ENCODE data around the gene CCNYL1.
"Not testable (repeated sequence)": the region's sequence is repeated elsewhere in the genome, so short reads cannot be mapped to it uniquely, and the experiment has no call there.

CCNYL1 gene

GRCh38 chr2:207704078-207704477, 7.4 kb upstream of the CCNYL1 start:
- Histone ChIP-seq H3K9ac (ENCODE audit: low read depth, low read length) (no peak overlapping the region), H3K27me3 (ENCODE audit: control insufficient read depth, insufficient read depth, low read length) (peaks cover 11% of the 10 kb centered on the region), H3K36me3 (ENCODE audit: insufficient read depth, low read length) (no peaks in the 10 kb centered on the region), H3K9me3 (replicated peaks; ENCODE audit: low read length) (no peaks in the 10 kb centered on the region), H3K4me3 (ENCODE audit: low read length) (no peak overlapping the region), H3K4me1 (ENCODE audit: control insufficient read depth, insufficient read depth, low read length) (no peaks in the 10 kb centered on the region), H3K4me2 (ENCODE audit: low read length) (no peak overlapping the region)

GRCh38 chr2:207704671-207705070, 6.8 kb upstream of the CCNYL1 start:
- Histone ChIP-seq H3K4me2 (ENCODE audit: low read length) (no peak overlapping the region), H3K36me3 (ENCODE audit: insufficient read depth, low read length) (no peaks in the 10 kb centered on the region), H3K27me3 (ENCODE audit: control insufficient read depth, insufficient read depth, low read length) (peaks cover 11% of the 10 kb centered on the region), H3K9ac (ENCODE audit: low read depth, low read length) (no peak overlapping the region), H3K4me1 (ENCODE audit: control insufficient read depth, insufficient read depth, low read length) (no peaks in the 10 kb centered on the region), H3K9me3 (replicated peaks; ENCODE audit: low read length) (no peaks in the 10 kb centered on the region), H3K4me3 (ENCODE audit: low read length) (no peak overlapping the region)

GRCh38 chr2:207706936-207707860, 4.2 kb upstream of the CCNYL1 start:
- H3K27me3 ChIP-seq (ENCODE audit: control insufficient read depth, insufficient read depth, low read length), result peaks cover 11% of the 10 kb centered on the region
- no peaks in the 10 kb centered on the region for H3K36me3 ChIP-seq (ENCODE audit: insufficient read depth, low read length)
- H3K9ac ChIP-seq (ENCODE audit: low read depth, low read length), result no peak overlapping the region
- no peak overlapping the region for H3K4me2 ChIP-seq (ENCODE audit: low read length)
- H3K4me1 ChIP-seq (ENCODE audit: control insufficient read depth, insufficient read depth, low read length), result peaks cover 4% of the 10 kb centered on the region
- H3K9me3 ChIP-seq (replicated peaks; ENCODE audit: low read length), result no peaks in the 10 kb centered on the region
- no peak overlapping the region for H3K4me3 ChIP-seq (ENCODE audit: low read length)

GRCh38 chr2:207711750-207712530, 500 bp downstream of the CCNYL1 start:
- Histone ChIP-seq H3K4me2 (ENCODE audit: low read length) (peak overlapping the region; percentile 86), H3K4me1 (ENCODE audit: control insufficient read depth, insufficient read depth, low read length) (peaks cover 16% of the 10 kb centered on the region), H3K4me3 (ENCODE audit: low read length) (peak overlapping the region; percentile 90), H3K36me3 (ENCODE audit: insufficient read depth, low read length) (no peaks in the 10 kb centered on the region), H3K9ac (ENCODE audit: low read depth, low read length) (peak overlapping the region; percentile 91), H3K27me3 (ENCODE audit: control insufficient read depth, insufficient read depth, low read length) (no peaks in the 10 kb centered on the region), H3K9me3 (replicated peaks; ENCODE audit: low read length) (no peaks in the 10 kb centered on the region)

- Histone ChIP-seq H3K27me3 (ENCODE audit: control insufficient read depth, insufficient read depth, low read length) (no peaks in the 10 kb centered on the region), H3K4me2 (ENCODE audit: low read length) (no peak overlapping the region), H3K4me1 (ENCODE audit: control insufficient read depth, insufficient read depth, low read length) (peaks cover 13% of the 10 kb centered on the region), H3K36me3 (ENCODE audit: insufficient read depth, low read length) (no peaks in the 10 kb centered on the region), H3K9me3 (replicated peaks; ENCODE audit: low read length) (no peaks in the 10 kb centered on the region), H3K9ac (ENCODE audit: low read depth, low read length) (no peak overlapping the region), H3K4me3 (ENCODE audit: low read length) (no peak overlapping the region)
Measured at GRCh38 chr2:207716056-207716455, 4.6 kb downstream of the CCNYL1 start.

GRCh38 chr2:207718521-207718920, 7.1 kb downstream of the CCNYL1 start:
- Histone ChIP-seq H3K27me3 (ENCODE audit: control insufficient read depth, insufficient read depth, low read length) (no peaks in the 10 kb centered on the region), H3K9ac (ENCODE audit: low read depth, low read length) (no peak overlapping the region), H3K4me2 (ENCODE audit: low read length) (no peak overlapping the region), H3K4me3 (ENCODE audit: low read length) (no peak overlapping the region), H3K9me3 (replicated peaks; ENCODE audit: low read length) (no peaks in the 10 kb centered on the region), H3K4me1 (ENCODE audit: control insufficient read depth, insufficient read depth, low read length) (peaks cover 11% of the 10 kb centered on the region), H3K36me3 (ENCODE audit: insufficient read depth, low read length) (no peaks in the 10 kb centered on the region)

- H3K4me3 ChIP-seq (ENCODE audit: low read length), result no peak overlapping the region
- H3K9ac ChIP-seq (ENCODE audit: low read depth, low read length), result no peak overlapping the region
- H3K36me3 ChIP-seq (ENCODE audit: insufficient read depth, low read length), result no peaks in the 10 kb centered on the region
- no peaks in the 10 kb centered on the region for H3K9me3 ChIP-seq (replicated peaks; ENCODE audit: low read length)
- H3K4me2 ChIP-seq (ENCODE audit: low read length), result no peak overlapping the region
- no peaks in the 10 kb centered on the region for H3K27me3 ChIP-seq (ENCODE audit: control insufficient read depth, insufficient read depth, low read length)
- H3K4me1 ChIP-seq (ENCODE audit: control insufficient read depth, insufficient read depth, low read length), result peaks cover 10% of the 10 kb centered on the region
Measured at GRCh38 chr2:207719008-207719407, 7.6 kb downstream of the CCNYL1 start.

- not testable (repeated sequence) for H3K4me3 ChIP-seq (ENCODE audit: low read length); H3K27me3 ChIP-seq (ENCODE audit: control insufficient read depth, insufficient read depth, low read length); H3K36me3 ChIP-seq (ENCODE audit: insufficient read depth, low read length); H3K9me3 ChIP-seq (replicated peaks; ENCODE audit: low read length); H3K4me2 ChIP-seq (ENCODE audit: low read length); H3K9ac ChIP-seq (ENCODE audit: low read depth, low read length)
- H3K4me1 ChIP-seq (ENCODE audit: control insufficient read depth, insufficient read depth, low read length), result peaks cover 12% of the 10 kb centered on the region
Measured at GRCh38 chr2:207719655-207720054, 8.2 kb downstream of the CCNYL1 start.

- H3K9me3 ChIP-seq (replicated peaks; ENCODE audit: low read length), result no peaks in the 10 kb centered on the region
- H3K27me3 ChIP-seq (ENCODE audit: control insufficient read depth, insufficient read depth, low read length), result no peaks in the 10 kb centered on the region
- H3K4me2 ChIP-seq (ENCODE audit: low read length), result no peak overlapping the region
- H3K4me1 ChIP-seq (ENCODE audit: control insufficient read depth, insufficient read depth, low read length), result peaks cover 12% of the 10 kb centered on the region
- no peak overlapping the region for H3K4me3 ChIP-seq (ENCODE audit: low read length)
- no peak overlapping the region for H3K9ac ChIP-seq (ENCODE audit: low read depth, low read length)
- no peaks in the 10 kb centered on the region for H3K36me3 ChIP-seq (ENCODE audit: insufficient read depth, low read length)
Measured at GRCh38 chr2:207720517-207721187, 9.2 kb downstream of the CCNYL1 start.

GRCh38 chr2:207722773-207723424, 11.5 kb downstream of the CCNYL1 start:
- H3K4me1 ChIP-seq (ENCODE audit: control insufficient read depth, insufficient read depth, low read length), result peaks cover 24% of the 10 kb centered on the region
- no peak overlapping the region for H3K4me3 ChIP-seq (ENCODE audit: low read length)
- no peaks in the 10 kb centered on the region for H3K36me3 ChIP-seq (ENCODE audit: insufficient read depth, low read length)
- no peaks in the 10 kb centered on the region for H3K27me3 ChIP-seq (ENCODE audit: control insufficient read depth, insufficient read depth, low read length)
- H3K9me3 ChIP-seq (replicated peaks; ENCODE audit: low read length), result no peaks in the 10 kb centered on the region
- no peak overlapping the region for H3K4me2 ChIP-seq (ENCODE audit: low read length)
- no peak overlapping the region for H3K9ac ChIP-seq (ENCODE audit: low read depth, low read length)

GRCh38 chr2:207723425-207723787, 12.0 kb downstream of the CCNYL1 start:
- not testable (repeated sequence) for H3K9ac ChIP-seq (ENCODE audit: low read depth, low read length); H3K4me2 ChIP-seq (ENCODE audit: low read length); H3K4me3 ChIP-seq (ENCODE audit: low read length); H3K27me3 ChIP-seq (ENCODE audit: control insufficient read depth, insufficient read depth, low read length); H3K36me3 ChIP-seq (ENCODE audit: insufficient read depth, low read length); H3K9me3 ChIP-seq (replicated peaks; ENCODE audit: low read length)
- peaks cover 24% of the 10 kb centered on the region for H3K4me1 ChIP-seq (ENCODE audit: control insufficient read depth, insufficient read depth, low read length)

Measured in skeletal muscle satellite cell (primary cell).